ENCODE results near the gene ASB15. TPM values are rescaled to one million over a fixed set of nuclear protein-coding genes. Genes with fewer than 3 reads are reported as not detected.

ASB15 gene
- total RNA-seq, 5 donors from 2014 or later (not counting 1 experiment from before 2014, with no cell fraction given): not detected

- WGBS (ENCODE audit: insufficient coverage): no CpG with 5 or more reads among the region's 4 CpGs
These were observed 34.1 kb downstream of the ASB15 start for GRCh38 chr7:123635551-123636359.

GRCh38 chr7:123637203-123637602 is 35.6 kb downstream of the ASB15 start:
- Mint-ChIP-seq H3K27ac (no peak overlapping the region), H3K4me1 (no peaks in the 10 kb centered on the region), H3K36me3 (no peaks in the 10 kb centered on the region), H3K4me3 (no peak overlapping the region), H3K27me3 (peaks cover 18 to 22% of the 10 kb centered on the region in 2 donors), H3K9me3 (no peaks in the 10 kb centered on the region)
- Histone ChIP-seq H3K36me3 (ENCODE audit: control insufficient read depth in 2 of 2, extremely low read depth in 1 of 2, insufficient read depth in 1 of 2, low read length in 1 of 2) (no peaks in the 10 kb centered on the region), H3K9me3 (no peaks in the 10 kb centered on the region), H3K27ac (ENCODE audit: low read length) (no peak overlapping the region), H3K4me3 (ENCODE audit: control insufficient read depth in 1 of 2, extremely low read depth in 1 of 2, low read length in 1 of 2) (no peak overlapping the region), H3K4me1 (ENCODE audit: control insufficient read depth in 1 of 2, extremely low read depth in 1 of 2, insufficient read depth in 2 of 2, low read length in 2 of 2) (no peaks in the 10 kb centered on the region), H3K27me3 (replicated peaks in 1 of 2; ENCODE audit: control insufficient read depth in 2 of 2, extremely low read depth in 1 of 2, insufficient read depth in 2 of 2, low read length in 1 of 2) (no peaks in the 10 kb centered on the region)
- DNase-seq: no peak
- POLR2A ChIA-PET: interaction anchor here in 1 of 2 donors (0.5 to 1.2 kb wide), 2 partner anchors 11 to 12 kb away, joined by 3 to 4 read pairs; no protein-coding TSS in a partner anchor
- 70% methylated on average over 3 of the region's 3 CpGs for WGBS (ENCODE audit: insufficient coverage)
- ATAC-seq (replicated peaks in 1 of 4): no peak
- CTCF ChIA-PET: interaction anchor here (0.9 to 1.5 kb wide), 4 partner anchors 12 to 231 kb away, joined by 3 to 4 read pairs (median 4); no protein-coding TSS in a partner anchor

More at GRCh38 chr7:123635551-123636359, 34.1 kb downstream of the ASB15 start:
- H3K4me3 ChIP-seq (ENCODE audit: control insufficient read depth in 1 of 2, extremely low read depth in 1 of 2, low read length in 1 of 2): no peak overlapping the region
- H3K27ac ChIP-seq (ENCODE audit: low read length): no peak overlapping the region
- DNase-seq (peak in 1 of 35 experiments; percentile 24), ATAC-seq (replicated peaks in 1 of 4) (no peak)
- ChIA-PET POLR2A (interaction anchor here (0.6 to 0.7 kb wide), 2 partner anchors 241 to 1394 kb away, joined by 3 to 5 read pairs; no protein-coding TSS in a partner anchor), CTCF (interaction anchor here (0.6 to 1.5 kb wide), 5 partner anchors 8 to 1220 kb away, joined by 3 to 16 read pairs (median 4); no protein-coding TSS in a partner anchor)
- H3K36me3 Mint-ChIP-seq: no peaks in the 10 kb centered on the region
- no peaks in the 10 kb centered on the region for H3K27me3 ChIP-seq (replicated peaks in 1 of 2; ENCODE audit: control insufficient read depth in 2 of 2, extremely low read depth in 1 of 2, insufficient read depth in 2 of 2, low read length in 1 of 2)
- no peaks in the 10 kb centered on the region for H3K9me3 ChIP-seq
- H3K9me3 Mint-ChIP-seq: no peaks in the 10 kb centered on the region
- peaks cover 18 to 22% of the 10 kb centered on the region in 2 donors for H3K27me3 Mint-ChIP-seq
- H3K27ac Mint-ChIP-seq: no peak overlapping the region
- no peaks in the 10 kb centered on the region for H3K4me1 ChIP-seq (ENCODE audit: control insufficient read depth in 1 of 2, extremely low read depth in 1 of 2, insufficient read depth in 2 of 2, low read length in 2 of 2)
- H3K4me1 Mint-ChIP-seq: no peaks in the 10 kb centered on the region
- H3K4me3 Mint-ChIP-seq: no peak overlapping the region
- H3K36me3 ChIP-seq (ENCODE audit: control insufficient read depth in 2 of 2, extremely low read depth in 1 of 2, insufficient read depth in 1 of 2, low read length in 1 of 2): no peaks in the 10 kb centered on the region

- Histone ChIP-seq H3K27me3 (replicated peaks in 1 of 2; ENCODE audit: control insufficient read depth in 2 of 2, extremely low read depth in 1 of 2, insufficient read depth in 2 of 2, low read length in 1 of 2) (no peaks in the 10 kb centered on the region), H3K4me3 (ENCODE audit: control insufficient read depth in 1 of 2, extremely low read depth in 1 of 2, low read length in 1 of 2) (no peak overlapping the region), H3K4me1 (ENCODE audit: control insufficient read depth in 1 of 2, extremely low read depth in 1 of 2, insufficient read depth in 2 of 2, low read length in 2 of 2) (no peaks in the 10 kb centered on the region), H3K36me3 (ENCODE audit: control insufficient read depth in 2 of 2, extremely low read depth in 1 of 2, insufficient read depth in 1 of 2, low read length in 1 of 2) (no peaks in the 10 kb centered on the region), H3K9me3 (no peaks in the 10 kb centered on the region), H3K27ac (ENCODE audit: low read length) (no peak overlapping the region)
- no peak for ATAC-seq (replicated peaks in 1 of 4)
- WGBS (ENCODE audit: insufficient coverage): 100% methylated on average over 1 of the region's 2 CpGs
- no peaks in the 10 kb centered on the region for H3K9me3 Mint-ChIP-seq
- H3K27me3 Mint-ChIP-seq: peaks cover 18 to 25% of the 10 kb centered on the region in 2 donors
- no peak overlapping the region for H3K27ac Mint-ChIP-seq
- H3K4me3 Mint-ChIP-seq: no peak overlapping the region
- CTCF ChIA-PET: interaction anchor here in 1 of 2 donors (1.4 kb wide), 1 partner anchor 11 kb away, joined by 4 read pairs; no protein-coding TSS in a partner anchor
- H3K4me1 Mint-ChIP-seq: no peaks in the 10 kb centered on the region
- no peak for DNase-seq
- H3K36me3 Mint-ChIP-seq: no peaks in the 10 kb centered on the region
- POLR2A ChIA-PET: no interaction called here
These were observed 36.3 kb downstream of the ASB15 start for GRCh38 chr7:123637878-123638277.

GRCh38 chr7:123639631-123640030 is 38.0 kb downstream of the ASB15 start:
- Histone ChIP-seq H3K36me3 (ENCODE audit: control insufficient read depth in 2 of 2, extremely low read depth in 1 of 2, insufficient read depth in 1 of 2, low read length in 1 of 2) (no peaks in the 10 kb centered on the region), H3K27me3 (replicated peaks in 1 of 2; ENCODE audit: control insufficient read depth in 2 of 2, extremely low read depth in 1 of 2, insufficient read depth in 2 of 2, low read length in 1 of 2) (no peaks in the 10 kb centered on the region), H3K9me3 (no peaks in the 10 kb centered on the region), H3K4me1 (ENCODE audit: control insufficient read depth in 1 of 2, extremely low read depth in 1 of 2, insufficient read depth in 2 of 2, low read length in 2 of 2) (no peaks in the 10 kb centered on the region), H3K4me3 (ENCODE audit: control insufficient read depth in 1 of 2, extremely low read depth in 1 of 2, low read length in 1 of 2) (no peak overlapping the region), H3K27ac (ENCODE audit: low read length) (no peak overlapping the region)
- H3K27ac Mint-ChIP-seq: no peak overlapping the region
- no peaks in the 10 kb centered on the region for H3K36me3 Mint-ChIP-seq
- H3K9me3 Mint-ChIP-seq: no peaks in the 10 kb centered on the region
- ChIA-PET CTCF (no interaction called here), POLR2A (no interaction called here)
- H3K4me3 Mint-ChIP-seq: no peak overlapping the region
- H3K27me3 Mint-ChIP-seq: peaks cover 26 to 35% of the 10 kb centered on the region in 2 donors
- no peaks in the 10 kb centered on the region for H3K4me1 Mint-ChIP-seq
- WGBS (ENCODE audit: insufficient coverage): no CpG with 5 or more reads among the region's 2 CpGs
- no peak for DNase-seq
- ATAC-seq (replicated peaks in 1 of 4): no peak

- no peaks in the 10 kb centered on the region for H3K36me3 ChIP-seq (ENCODE audit: control insufficient read depth in 2 of 2, extremely low read depth in 1 of 2, insufficient read depth in 1 of 2, low read length in 1 of 2)
- DNase-seq (no peak), ATAC-seq (replicated peaks in 1 of 4) (no peak)
- H3K36me3 Mint-ChIP-seq: no peaks in the 10 kb centered on the region
- H3K4me3 Mint-ChIP-seq: no peak overlapping the region
- ChIA-PET CTCF (no interaction called here), POLR2A (no interaction called here)
- no peaks in the 10 kb centered on the region for H3K27me3 ChIP-seq (replicated peaks in 1 of 2; ENCODE audit: control insufficient read depth in 2 of 2, extremely low read depth in 1 of 2, insufficient read depth in 2 of 2, low read length in 1 of 2)
- H3K9me3 ChIP-seq: no peaks in the 10 kb centered on the region
- H3K4me1 Mint-ChIP-seq: no peaks in the 10 kb centered on the region
- no peak overlapping the region for H3K4me3 ChIP-seq (ENCODE audit: control insufficient read depth in 1 of 2, extremely low read depth in 1 of 2, low read length in 1 of 2)
- H3K9me3 Mint-ChIP-seq: no peaks in the 10 kb centered on the region
- no peak overlapping the region for H3K27ac Mint-ChIP-seq
- H3K27ac ChIP-seq (ENCODE audit: low read length): no peak overlapping the region
- H3K4me1 ChIP-seq (ENCODE audit: control insufficient read depth in 1 of 2, extremely low read depth in 1 of 2, insufficient read depth in 2 of 2, low read length in 2 of 2): no peaks in the 10 kb centered on the region
- peaks cover 30 to 40% of the 10 kb centered on the region in 2 donors for H3K27me3 Mint-ChIP-seq
These were observed 39.0 kb downstream of the ASB15 start for GRCh38 chr7:123640583-123640982.

GRCh38 chr7:123641901-123642300 is 40.3 kb downstream of the ASB15 start:
- Histone ChIP-seq H3K9me3 (no peaks in the 10 kb centered on the region), H3K4me1 (ENCODE audit: control insufficient read depth in 1 of 2, extremely low read depth in 1 of 2, insufficient read depth in 2 of 2, low read length in 2 of 2) (no peaks in the 10 kb centered on the region), H3K36me3 (ENCODE audit: control insufficient read depth in 2 of 2, extremely low read depth in 1 of 2, insufficient read depth in 1 of 2, low read length in 1 of 2) (no peaks in the 10 kb centered on the region), H3K27me3 (replicated peaks in 1 of 2; ENCODE audit: control insufficient read depth in 2 of 2, extremely low read depth in 1 of 2, insufficient read depth in 2 of 2, low read length in 1 of 2) (no peaks in the 10 kb centered on the region), H3K27ac (ENCODE audit: low read length) (no peak overlapping the region), H3K4me3 (ENCODE audit: control insufficient read depth in 1 of 2, extremely low read depth in 1 of 2, low read length in 1 of 2) (no peak overlapping the region)
- no peaks in the 10 kb centered on the region for H3K9me3 Mint-ChIP-seq
- ATAC-seq (replicated peaks in 1 of 4): no peak
- ChIA-PET CTCF (no interaction called here), POLR2A (no interaction called here)
- DNase-seq: no peak
- peaks cover 33 to 49% of the 10 kb centered on the region in 2 donors for H3K27me3 Mint-ChIP-seq
- no peak overlapping the region for H3K4me3 Mint-ChIP-seq
- no peak overlapping the region for H3K27ac Mint-ChIP-seq
- no peaks in the 10 kb centered on the region for H3K36me3 Mint-ChIP-seq
- WGBS (ENCODE audit: insufficient coverage): 73% methylated on average over 2 of the region's 5 CpGs
- H3K4me1 Mint-ChIP-seq: no peaks in the 10 kb centered on the region
